GM06990 (cell line): ENCODE data around the gene CARNS1.

Experiments
- DNase-seq: peaks from one replicate; pipeline ENCODE4 v3.0.0-alpha.2; 2011; ENCODE audit not compliant: insufficient read length; ENCODE audit errors: extremely low read depth
- H3K27me3 ChIP-seq: replicated peaks from 2 replicates; pipeline ENCODE4 v1.6.0; 2011; ENCODE audit warnings: low read length; ENCODE audit not compliant: control insufficient read depth, insufficient read depth
- H3K36me3 ChIP-seq: 2 replicates; pipeline ENCODE4 v1.5.1; 2011; ENCODE audit warnings: low read length; ENCODE audit not compliant: control insufficient read depth, insufficient read depth
- H3K4me3 ChIP-seq: replicated peaks from 2 replicates; pipeline ENCODE4 v1.5.1; 2011; ENCODE audit warnings: low read depth, mild to moderate bottlenecking, control low read depth, low read length
- CTCF ChIP-seq: IDR thresholded peaks from 2 replicates; pipeline ENCODE4 v1.5.1; 2011; ENCODE audit warnings: low read length, control low read depth, mild to moderate bottlenecking, inconsistent platforms; ENCODE audit not compliant: insufficient read depth, poor library complexity, severe bottlenecking

The CARNS1 gene

GRCh38 chr11:67433536-67434394, 18.3 kb downstream of the CARNS1 start:
- no peak for TF ChIP-seq CTCF
- Histone ChIP-seq H3K4me3 (no peak overlapping the region; the same call in none of the 2 replicates), H3K27me3 (no peaks in the 10 kb centered on the region), H3K36me3 (peaks cover 32% of the 10 kb centered on the region)
- peak; percentile 51 for DNase-seq

DNA sequence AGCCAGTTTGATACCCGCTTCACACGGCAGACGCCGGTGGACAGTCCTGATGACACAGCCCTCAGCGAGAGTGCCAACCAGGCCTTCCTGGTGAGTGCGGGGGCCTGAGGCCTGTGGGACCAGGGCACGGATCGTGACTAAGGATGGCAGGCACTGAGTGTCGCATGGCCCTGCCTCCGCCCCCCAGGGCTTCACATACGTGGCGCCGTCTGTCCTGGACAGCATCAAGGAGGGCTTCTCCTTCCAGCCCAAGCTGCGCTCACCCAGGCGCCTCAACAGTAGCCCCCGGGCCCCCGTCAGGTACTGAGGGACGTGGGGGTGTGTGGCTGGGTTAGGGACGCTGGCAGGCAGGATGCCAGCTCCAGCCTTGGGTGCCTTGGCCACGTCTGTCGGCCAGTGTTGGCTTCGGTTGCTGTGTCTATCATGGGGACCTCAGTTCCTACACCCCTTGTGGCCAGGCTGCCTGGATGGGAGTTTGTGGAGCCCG, 19.0 kb downstream of the CARNS1 start:
- H3K4me3 ChIP-seq: peak overlapping the region; percentile 4
- H3K27me3 ChIP-seq: no peaks in the 10 kb centered on the region

DNA sequence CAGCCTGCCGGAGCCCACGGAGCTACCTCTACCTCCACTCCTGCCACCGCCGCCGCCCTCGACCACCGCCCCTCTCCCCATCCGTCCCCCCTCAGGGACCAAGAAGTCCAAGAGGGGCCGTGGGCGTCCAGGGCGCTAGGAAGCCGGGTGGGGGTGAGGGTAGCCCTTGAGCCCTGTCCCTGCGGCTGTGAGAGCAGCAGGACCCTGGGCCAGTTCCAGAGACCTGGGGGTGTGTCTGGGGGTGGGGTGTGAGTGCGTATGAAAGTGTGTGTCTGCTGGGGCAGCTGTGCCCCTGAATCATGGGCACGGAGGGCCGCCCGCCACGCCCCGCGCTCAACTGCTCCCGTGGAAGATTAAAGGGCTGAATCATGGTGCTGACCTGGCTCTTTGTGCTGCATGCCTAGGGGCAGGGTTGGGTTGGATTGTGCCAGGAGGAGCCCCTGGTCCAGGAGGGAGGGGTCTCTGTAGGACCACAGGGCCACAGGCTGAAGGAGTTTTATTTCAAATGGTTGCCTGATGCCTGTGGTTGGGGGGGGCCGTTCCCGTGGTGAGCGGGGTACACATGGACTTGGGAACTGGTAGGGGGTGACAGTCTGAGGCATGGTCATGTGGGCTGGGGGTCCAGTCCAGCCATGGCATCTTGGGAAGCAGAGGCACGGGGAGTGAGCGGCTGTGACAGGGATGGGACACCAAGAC, 19.7 kb downstream of the CARNS1 start:
- Histone ChIP-seq H3K27me3 (no peaks in the 10 kb centered on the region), H3K4me3 (peak overlapping the region; percentile 76), H3K36me3 (peaks cover 34% of the 10 kb centered on the region)
- TF ChIP-seq CTCF: no peak
- no peak for DNase-seq

More for the DNA sequence above, 19.0 kb downstream of the CARNS1 start:
- TF ChIP-seq CTCF: no peak
- H3K36me3 ChIP-seq: peaks cover 32% of the 10 kb centered on the region
- peak; percentile 50 for DNase-seq

GRCh38 chr11:67435727-67436458, 20.4 kb downstream of the CARNS1 start:
- TF ChIP-seq CTCF: no peak
- Histone ChIP-seq H3K27me3 (no peaks in the 10 kb centered on the region), H3K4me3 (peak overlapping the region; percentile 76), H3K36me3 (peaks cover 33% of the 10 kb centered on the region)
- no peak for DNase-seq

DNA sequence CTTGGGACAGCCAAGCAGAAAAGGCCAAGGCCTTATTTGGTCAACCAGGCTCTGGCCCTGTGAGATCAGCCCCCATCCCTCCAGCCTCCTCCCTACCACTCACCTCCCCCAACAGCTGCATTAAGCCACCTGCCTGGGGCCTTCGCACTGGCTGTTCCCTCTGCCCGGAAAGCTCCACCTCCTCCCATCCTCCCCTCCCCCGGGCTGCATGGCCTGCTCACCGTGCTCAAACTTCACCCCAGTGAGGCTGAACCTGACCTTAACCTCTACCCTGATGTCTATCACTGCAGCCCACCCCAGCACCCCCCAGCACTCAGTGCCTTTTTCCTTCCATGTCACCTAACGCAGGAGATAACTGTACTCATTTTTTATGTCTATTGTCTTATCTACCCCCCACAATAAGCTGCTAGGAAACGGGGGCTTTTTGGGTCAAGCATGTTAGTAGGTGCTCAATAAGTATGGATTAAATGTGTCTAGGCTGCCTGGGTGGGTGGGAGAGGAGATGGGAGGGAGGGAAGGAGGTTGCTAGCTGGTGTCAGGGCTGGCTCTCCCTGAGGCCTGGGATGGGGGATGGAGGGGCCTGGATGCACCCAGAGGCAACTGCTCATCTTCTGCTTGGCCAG, 21.1 kb downstream of the CARNS1 start:
- TF ChIP-seq CTCF: no peak
- H3K27me3 ChIP-seq: no peaks in the 10 kb centered on the region
- DNase-seq: peak; percentile 86
- peak overlapping the region; percentile 76 for H3K4me3 ChIP-seq
- peaks cover 29% of the 10 kb centered on the region for H3K36me3 ChIP-seq
